HG02870 (cell line): ENCODE measurements around the gene POU6F1.
A peak's percentile ranks its signal among the peaks of the same experiment; 100 is the strongest.
"Not testable (repeated sequence)": the region's sequence is repeated elsewhere in the genome, so short reads cannot be mapped to it uniquely, and the experiment has no call there.

Experiments
- ATAC-seq: cut with Tn5 transposase; IDR thresholded peaks from one replicate; pipeline ENCODE4 v1.9.1; 2021; ENCODE audit warnings: mild to moderate bottlenecking, moderate library complexity; ENCODE audit not compliant: unreplicated experiment

Gene POU6F1

DNA sequence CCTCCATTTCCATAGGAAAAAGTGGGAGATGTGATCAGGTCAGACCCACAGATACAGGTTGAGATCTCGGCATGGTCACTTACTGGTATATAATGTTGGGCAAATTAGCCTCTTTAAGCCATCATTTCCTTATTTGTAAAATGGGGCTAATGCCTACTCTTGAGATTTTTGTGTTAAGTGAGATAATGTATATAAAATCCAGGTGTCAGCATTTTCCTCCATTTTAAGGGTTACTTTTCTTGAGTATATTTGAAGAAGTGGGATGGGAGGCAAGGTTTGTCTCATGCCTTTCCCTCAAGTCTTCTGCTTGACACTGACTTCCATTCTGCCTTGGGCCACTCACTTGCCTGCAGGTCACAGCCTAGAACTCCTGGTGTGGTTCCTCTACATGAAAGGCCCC lies 10.1 kb upstream of the POU6F1 start:
- ATAC-seq, result no peak

DNA sequence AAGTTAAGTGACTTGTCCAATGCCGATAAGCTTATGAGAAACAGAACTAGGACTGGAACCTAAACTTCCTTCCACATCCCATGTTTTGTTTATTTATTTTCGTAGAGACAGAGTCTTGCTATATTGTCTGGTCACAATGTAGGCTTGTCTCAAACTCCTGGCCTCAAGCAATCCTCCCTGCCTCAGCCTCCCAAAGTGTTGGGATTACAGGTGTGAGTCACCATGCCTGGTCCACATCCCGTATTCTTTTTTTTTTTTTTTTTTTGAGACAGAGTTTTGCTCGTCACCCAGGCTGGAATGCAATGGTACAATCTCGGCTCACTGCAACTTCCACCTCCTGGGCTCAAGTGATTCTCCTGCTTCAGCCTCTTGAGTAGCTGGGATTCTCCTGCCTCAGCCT lies 9.2 kb upstream of the POU6F1 start:
- not testable (repeated sequence) for ATAC-seq

DNA sequence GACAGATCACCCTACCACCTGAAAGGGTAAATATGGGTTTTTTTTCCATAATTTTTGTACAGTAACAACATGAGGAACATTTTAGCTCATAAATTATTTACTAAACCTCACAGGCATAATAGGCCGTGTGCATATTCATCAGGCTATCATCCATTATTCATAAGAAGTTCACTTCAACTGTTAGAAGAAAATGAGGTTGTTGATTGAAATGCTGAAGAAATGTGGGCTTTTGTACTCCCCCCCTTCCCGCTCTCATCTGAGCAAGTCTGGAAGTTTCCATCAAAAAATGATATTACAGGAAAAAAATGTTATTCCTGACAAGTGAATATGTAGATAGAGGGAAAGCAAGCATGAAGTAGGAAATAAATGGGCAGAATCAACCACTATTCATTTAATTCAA lies 7.9 kb upstream of the POU6F1 start:
- no peak for ATAC-seq

DNA sequence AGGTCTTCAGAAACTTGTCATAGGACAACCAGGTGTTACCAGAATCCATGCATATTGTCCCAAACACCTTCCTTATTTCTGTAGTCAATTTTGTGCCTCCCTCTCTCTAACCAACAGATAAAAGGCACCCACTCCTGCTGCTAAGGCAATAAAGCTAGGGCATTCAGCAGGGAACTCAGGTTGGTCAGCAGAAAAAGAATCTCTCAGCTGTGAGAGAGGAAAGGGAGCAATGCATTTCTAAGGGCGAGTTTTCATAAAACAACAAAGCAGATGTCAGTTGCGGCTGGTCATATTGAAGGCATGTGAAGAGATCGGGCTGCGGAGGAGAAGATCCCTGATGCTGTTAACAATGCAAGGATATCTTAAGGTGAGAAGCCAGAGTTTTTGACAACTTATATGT lies 7.4 kb upstream of the POU6F1 start:
- ATAC-seq, result no peak

DNA sequence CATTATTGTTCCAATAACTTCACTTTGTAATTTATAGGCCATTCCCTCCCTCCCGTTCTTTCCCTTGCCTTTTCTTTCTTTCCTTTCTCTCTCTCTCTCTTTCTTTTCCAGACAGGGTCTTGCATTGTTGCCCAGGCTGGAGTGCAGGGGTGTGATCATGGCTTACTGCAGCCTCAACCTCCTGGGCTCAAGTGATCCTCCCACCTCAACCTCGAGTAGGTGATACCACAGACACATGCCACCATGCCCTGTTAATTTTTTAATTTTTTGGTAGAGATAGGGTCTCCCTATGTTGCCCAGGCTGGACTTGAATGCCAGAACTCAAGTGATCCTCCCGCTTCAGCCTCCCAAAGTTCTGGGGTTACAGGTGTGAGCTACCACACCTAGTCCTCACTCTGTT lies 6.8 kb upstream of the POU6F1 start:
- no peak for ATAC-seq

DNA sequence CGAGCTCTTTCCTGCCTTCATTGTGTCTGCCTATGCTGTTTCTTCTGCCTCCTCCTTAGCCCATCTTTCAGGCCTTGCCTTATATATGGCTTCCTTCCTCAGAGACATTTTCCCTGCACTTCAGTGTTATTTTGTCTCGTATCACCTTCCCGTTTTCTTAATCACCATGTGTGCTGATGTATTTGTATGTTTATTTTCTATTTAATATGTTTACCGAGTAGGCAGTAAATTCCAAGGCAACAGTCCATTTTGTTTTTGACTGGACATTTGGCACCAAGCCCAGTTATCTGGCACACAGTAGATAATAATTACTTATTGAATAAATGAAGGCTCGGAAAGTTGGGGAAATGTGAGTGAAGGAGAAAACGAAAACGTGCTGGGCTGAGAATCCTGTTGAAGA lies 4.6 kb upstream of the POU6F1 start:
- ATAC-seq, result no peak

DNA sequence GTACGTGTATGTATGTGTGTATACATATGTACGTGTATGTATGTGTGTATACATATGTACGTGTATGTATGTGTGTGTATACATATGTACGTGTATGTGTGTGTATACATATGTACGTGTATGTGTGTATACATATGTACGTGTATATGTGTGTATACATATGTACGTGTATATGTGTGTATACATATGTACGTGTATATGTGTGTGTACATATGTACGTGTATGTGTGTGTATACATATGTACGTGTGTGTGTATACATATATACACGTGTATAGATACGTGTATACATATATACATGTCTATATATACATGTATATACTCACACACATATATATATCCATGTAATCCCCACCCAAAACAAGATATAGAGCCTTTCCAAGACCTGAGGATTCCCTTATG lies 2.0 kb upstream of the POU6F1 start:
- not testable (repeated sequence) for ATAC-seq

DNA sequence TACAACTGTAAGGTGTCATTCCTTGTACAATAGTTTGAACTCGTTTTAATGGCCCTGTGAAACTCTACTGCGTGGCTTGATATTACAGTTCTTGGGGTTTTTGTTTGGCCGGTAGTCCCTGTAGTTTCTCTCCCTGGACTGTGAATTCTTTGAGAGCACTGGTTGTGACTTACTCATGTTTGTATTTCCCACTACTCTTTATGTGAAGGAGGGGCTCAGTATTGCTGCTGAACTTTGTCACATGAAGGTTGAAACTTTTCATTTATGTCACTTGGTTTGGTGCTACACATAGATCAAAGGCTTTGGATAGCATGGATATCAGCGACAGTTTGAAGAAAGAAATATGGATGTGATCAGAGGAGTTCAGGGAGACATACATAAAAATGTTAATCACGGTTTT lies 1.5 kb upstream of the POU6F1 start:
- ATAC-seq, result no peak

DNA sequence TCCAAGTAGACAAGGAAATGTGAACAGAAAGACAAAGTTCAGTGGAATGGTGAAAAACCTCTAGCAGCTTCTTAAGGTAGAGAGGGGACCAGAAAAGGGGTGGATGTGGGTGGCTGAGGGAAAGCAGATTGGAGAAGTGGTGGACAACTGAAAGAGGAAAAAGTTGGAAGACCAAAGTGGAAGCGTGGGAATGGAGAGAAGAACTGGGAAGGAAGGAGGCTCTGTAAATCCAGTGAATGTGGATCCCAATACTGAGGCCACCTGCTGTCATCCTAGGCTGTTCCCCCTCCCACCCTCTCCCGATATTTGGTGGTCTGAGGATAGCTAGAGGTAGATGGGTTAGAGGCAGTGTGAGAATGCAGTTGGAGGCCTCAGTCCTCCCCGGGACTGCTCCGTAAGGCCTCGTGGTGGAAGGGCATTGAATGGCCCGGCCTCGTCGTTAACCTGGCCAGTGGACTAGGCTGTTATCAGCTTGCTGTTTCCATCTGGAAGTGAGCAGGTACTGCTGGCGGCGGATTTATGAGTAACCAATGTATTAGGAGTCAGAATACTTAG lies 822 bp upstream of the POU6F1 start:
- ATAC-seq, result no peak

DNA sequence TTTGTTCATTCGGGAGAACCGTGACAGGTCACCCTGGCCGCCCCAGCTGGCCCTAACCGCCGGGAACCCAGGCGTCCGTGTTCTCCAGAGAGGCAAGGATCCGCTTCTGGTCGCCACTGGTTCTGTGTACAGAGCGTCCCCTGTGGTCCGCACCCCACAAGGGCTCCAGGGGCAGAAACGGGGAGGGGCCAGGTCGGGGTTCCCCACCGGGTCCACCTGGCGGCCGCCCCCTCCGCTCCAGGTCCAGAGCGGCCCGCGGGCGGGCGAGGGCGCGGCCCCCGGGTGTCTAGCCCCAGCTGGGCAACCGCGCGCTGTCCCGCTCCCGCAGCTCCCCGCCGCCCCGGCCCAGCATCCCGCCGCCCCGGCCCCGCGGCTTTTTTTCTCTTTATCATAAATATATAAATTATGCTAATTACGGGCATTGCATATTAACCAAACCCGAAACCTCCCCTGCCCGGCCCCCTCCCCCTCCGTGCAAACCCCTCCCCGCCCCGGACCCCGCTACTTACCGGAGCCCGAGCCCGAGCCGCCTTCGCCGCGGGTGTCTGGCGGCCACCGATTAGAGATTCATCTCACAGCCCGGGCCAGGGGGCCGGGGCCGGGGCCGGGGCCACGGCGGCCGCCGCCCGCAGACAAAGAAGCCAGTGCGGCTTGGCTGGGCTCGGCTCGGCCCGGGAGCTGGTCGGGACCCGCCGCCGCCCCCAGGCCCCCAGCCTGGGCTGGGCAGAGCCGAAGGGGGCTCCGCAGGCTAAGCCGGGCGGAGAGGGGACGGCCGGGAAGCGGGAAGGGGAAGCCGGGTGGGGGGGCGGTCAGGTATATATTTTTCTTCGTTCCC lies 512 bp downstream of the POU6F1 start:
- peak; percentile 49 for ATAC-seq

DNA sequence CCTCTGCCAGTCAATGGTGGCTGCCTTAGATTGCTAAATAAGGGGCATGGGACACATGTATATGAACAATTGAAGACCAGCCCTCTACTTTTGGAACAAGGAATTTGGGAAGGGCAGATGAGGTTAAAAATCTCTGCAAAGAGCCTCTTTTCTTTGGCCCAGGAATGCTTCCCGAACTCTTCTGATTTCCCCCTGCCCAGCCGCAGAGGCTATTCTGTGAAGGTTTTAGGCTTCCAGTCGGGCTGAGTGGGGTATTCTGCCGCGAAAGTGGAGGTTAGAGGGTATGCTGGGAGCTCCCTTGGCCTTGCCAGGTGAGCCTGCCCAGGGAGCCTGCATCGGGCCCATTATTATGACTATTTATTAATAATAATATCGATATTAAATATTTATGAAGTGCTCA lies 1.2 kb downstream of the POU6F1 start:
- ATAC-seq, result no peak

DNA sequence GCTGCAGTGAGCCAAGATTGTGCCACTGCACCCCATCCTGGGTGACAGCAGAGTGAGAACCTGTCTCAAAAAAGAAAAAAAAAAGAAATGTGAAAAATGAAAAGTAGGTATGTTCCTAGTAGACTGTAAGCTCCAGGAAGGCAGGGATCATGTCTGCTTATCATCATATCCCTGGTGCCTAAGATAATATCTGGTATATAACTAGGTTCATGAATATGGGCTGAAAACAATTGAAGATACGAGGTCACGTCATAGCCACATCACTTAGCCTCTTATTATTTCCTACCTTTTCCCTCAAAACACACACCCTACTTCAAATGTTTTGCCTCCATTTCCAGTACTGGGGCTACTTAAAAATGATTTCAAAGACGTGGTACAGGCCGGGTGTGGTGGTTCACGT lies 3.0 kb downstream of the POU6F1 start:
- no peak for ATAC-seq

DNA sequence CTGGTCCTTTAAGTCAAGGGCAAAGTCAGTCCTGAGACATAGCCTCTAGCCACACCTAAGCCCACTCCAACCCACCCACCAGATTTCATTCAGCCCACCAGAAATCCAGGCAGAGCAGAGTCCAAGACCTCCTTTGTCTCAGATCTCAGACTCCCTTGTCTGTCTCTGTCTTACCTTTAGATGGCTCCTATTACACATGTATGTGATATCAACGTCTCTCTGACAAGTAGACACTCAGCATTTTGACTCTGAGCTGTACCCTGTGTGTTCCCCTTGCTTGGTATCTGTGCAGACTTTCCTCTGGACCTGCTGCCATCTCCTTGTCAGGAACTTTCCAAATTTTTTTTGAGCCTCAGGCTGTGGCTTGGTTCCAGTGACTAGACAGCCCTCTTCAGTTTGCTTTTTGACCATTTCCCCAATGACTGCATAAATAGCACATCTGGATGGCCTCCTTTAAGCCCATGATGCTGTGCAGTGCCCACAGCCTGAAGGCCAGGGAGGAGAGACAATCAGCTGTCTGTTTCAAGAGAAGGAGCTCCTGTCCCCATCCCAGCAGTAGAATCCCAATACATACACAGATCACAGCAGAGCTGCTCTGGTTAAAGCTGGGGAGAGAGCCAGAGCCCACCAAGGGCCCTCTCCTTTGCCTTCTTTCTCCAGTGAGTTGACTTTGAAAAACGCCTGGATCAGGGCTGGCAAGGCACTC lies 7.0 kb downstream of the POU6F1 start:
- ATAC-seq, result no peak

DNA sequence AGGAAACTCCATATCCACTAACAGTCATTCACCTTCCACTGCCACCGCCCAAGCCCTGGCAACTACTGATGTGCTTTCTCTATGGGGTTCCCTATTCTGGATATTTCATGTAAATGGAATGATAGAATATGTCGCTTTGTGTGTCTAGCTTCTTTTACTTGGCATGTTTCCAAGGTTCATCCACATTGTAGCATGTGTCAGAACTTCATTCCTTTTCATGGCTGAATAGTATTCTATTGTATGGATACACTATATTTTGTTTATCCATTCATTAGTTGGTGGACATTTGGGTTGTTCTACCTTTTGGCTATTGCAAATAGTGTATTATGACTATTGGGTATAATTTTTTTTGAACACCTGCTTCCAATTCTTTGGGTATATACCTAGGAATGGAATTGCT lies 8.6 kb downstream of the POU6F1 start:
- no peak for ATAC-seq

DNA sequence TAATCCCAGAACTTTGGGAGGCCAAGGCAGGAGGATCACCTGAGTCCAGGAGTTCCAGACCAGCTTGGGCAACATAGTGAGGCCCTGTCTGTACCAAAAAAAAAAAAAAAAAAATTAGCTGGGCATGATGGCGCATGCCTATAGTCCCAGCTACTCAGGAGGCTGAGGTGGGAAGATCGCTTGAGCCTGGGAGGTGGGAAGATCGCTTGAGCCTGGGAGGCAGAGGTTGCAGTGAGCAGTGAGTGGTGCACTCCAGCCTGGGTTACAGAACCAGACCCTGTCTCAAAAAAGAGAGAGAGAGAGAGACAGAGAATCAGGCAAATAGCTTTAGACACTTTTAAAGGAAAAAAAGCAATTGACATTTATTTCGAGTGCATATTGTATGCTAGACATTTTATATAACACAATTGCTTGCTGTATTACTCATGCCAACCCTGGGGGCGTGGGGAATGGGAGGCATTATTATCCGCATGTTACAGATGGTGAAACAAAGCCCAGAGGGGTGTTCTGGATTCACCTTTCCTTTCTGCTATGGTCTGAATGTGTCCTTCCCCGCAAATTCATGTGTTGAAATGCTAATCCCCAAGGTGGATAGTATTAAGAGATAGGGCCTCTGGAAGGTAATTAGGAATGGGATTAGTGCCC lies 9.7 kb downstream of the POU6F1 start:
- ATAC-seq, result no peak

DNA sequence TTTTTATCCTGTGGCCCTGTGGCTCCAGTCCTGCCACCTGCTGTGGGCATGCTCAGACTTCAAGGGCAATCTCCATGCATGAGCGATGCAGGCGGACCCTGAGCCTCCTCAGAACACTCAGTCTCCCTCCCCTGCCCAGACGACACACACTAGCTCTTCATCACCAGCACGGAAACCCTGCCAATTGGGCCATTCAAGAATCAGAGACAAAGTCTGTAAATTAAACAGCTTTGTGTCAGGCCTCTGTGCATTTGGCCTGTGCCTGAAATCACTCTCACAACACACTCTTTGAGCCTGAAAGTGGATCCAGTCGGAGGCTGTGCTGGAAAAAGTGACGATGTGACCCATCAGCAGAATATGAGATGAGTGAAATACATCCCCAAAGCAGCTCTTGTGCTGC lies 12.5 kb downstream of the POU6F1 start:
- no peak for ATAC-seq

DNA sequence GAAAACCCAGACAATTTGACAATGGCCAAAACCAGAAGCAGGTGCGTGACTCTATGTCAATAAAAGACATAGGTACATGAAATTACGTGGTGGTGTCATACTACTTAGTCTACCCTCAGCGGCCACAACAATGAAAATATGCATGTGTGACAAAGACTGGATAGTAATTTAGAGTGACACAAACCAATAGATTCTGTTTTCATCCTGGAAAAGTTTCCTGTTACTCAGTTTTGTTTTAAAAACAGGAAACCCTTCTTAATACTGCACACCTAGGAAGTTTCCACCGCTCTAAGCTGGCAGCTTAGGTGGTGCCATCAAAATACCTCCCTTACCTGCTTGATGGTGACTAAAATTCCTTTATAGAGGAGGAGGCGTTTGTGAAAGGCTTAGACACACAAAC lies 15.1 kb downstream of the POU6F1 start:
- no peak for ATAC-seq

DNA sequence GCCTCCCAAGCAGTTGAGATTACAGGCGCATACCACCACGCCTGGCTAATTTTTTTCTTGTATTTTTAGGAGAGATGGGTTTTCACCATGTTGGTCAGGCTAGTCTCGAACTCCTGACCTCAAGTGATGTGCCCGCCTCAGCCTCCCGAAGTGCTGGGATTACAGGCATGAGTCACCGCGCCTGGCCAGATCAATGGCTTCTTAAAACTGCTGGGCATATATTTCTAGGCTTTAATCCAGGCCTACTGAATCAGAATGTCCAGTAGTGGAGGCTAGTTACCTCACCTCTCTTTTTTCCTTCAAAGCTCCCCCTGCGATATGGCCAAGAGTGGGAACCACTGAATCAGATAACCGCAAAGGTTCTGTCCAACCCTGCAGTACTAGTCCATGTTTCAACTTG lies 17.1 kb downstream of the POU6F1 start:
- ATAC-seq, result no peak

DNA sequence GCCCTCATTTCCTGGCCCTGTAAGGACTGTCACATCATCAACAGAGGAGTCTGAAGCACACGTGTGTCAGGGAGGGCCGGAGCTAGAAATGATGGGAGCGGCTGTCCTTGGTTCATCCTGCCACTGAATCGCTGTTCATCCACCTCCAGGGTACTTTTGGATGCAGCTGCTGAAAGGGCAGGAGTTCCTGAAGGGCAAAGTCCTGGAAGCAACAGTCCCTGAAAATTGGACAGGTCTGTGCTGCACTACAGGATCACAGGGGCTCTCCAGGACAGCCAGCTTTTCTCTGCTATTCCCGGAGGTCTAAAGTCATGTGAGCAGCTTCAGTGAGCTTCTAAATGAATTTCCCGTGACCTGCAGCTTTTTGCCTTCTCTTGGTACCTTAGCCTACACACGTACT lies 17.7 kb downstream of the POU6F1 start:
- no peak for ATAC-seq

DNA sequence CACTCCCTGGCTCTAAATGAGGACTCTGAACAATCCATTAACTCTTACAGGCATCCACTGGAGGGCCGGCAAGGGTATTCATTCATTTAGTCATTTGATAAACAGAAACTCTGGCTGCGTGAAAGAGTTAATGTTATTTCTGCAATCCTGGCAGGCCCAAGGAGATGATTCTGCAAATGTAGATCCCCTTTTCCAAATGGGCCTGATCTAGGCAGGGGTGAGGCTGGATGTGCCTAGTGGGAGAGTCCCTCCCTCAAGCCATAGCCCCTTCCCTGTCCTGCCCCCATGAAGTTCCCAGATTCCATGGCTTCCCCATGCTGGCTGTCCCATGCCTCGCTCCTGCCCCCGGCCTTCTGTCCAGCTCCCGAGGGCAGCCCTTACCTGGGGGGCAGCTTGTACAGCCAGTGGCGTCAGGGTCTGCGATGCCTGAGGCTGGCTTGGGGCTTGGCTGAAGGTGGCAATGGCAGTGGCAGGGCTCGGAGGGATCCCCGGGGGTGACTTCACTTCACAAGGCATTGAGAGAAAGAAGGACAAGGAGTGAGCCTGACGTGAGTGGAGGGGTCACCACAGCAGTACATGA lies 18.4 kb downstream of the POU6F1 start:
- no peak for ATAC-seq

DNA sequence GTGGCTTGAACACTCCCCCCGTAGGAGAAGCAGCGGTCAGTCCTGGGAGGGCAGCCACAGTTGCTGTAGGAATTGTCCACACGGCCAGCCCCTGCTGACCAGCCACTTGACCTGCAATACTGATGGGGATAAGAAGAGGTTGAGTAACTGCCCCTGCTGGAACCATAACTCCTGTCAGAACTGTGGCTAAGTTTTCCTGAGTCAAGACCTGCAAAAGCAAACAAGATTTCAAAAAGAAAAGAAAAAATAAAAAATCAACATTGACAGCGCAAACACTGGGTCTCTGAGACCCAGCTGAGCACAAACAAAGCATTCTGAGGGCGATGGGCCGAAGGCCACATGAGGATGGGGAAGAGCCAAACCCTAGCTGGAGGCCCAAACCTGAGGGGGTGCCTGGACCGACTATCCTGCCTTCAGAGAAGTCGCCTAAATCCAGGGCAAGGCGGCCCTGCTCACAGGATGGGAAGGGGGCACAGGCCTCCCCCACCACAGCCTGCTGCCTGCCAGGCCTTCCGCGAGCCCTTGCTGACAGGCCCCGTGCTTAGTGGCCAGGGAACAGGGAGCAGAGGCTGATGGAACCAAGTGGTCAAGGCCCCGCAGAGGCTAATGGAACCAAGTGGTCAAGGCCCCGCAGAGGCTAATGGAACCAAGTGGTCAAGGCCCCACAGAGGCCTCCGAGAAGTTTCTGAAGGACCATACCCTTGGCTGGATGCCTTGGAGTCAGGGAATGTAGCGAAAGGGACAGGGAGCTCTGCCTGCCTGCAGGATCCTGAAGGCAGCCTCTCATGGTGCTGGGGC lies 19.1 kb downstream of the POU6F1 start:
- ATAC-seq, result no peak
